Skin of body (tissue), 2 donors: Measurements from ENCODE around the gene RAB22A. TPM values are rescaled to one million over a fixed set of nuclear protein-coding genes. Genes with fewer than 3 reads are reported as not detected.
"Not testable (repeated sequence)": the region's sequence is repeated elsewhere in the genome, so short reads cannot be mapped to it uniquely, and the experiment has no call there.

Experiments
- DNase-seq: peaks from one replicate; lab custom pipeline; 2025; lab: John Stamatoyannopoulos, UW
- total RNA-seq: library from RNA; depleted of rRNA; stranded (reverse); fragments of >200 nt; gene quantifications from one replicate; pipeline ENCODE4 v1.2.3, GENCODE V29; 2014

The RAB22A gene
- total RNA-seq, 1 donor from 2014 or later: 16.7 TPM

DNA sequence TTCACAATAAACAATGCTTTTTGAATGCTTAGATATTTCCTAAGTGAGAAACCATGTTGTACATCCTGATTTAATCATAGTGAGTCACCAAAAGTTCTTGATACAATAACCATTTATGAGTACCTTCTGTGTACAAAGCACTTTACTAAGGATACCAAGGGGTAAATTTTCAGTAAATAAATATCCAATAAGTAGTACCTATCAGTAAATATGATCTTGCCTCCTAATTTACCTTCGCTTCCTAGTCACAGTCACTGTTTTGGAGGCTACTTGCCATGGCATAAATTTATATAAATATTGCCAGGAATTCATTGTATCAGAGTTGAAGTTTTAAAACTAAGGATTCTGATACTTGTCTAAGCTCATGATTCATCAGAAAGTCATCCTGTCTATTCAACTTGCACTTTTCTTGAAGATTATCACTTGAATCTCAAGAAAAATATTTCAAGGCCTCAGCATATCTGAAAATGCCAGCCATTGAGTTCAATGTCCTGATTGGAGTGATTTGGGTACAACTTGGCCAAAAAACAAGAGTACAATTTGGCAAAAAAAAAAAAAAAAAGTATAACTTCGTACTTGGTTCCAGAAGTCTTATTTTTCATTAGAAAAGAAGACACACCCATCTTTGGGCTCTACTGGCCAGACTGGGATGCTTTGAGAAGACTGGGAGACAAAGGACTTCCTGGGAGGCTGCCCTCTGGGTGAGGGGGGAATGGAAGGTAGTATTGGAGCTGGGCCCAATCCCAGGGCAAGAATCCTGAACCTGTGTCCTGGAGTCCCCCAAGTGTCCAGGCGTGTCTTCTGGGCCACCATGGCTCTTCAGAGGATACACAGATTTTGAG, 32.8 kb downstream of the RAB22A start:
- no peak for DNase-seq

DNA sequence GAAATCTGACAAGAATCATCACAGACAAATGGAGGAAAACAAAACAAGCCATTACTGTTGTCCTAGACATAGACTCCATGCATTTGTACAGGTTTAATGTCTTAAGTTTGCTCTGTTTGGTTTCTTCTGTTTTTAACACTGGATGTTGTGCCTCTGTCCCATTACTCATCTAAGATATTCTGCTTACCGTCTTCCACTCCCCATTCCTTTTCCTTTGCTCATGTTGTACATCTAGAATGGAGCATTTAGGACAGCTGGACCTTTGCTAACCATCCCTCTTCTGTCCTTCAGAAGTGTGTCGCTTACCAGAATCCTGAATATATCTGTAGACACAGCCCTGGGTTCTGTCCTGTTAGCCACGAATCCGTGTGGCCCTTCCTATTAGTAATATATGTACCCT, 35.2 kb downstream of the RAB22A start:
- DNase-seq: no peak

DNA sequence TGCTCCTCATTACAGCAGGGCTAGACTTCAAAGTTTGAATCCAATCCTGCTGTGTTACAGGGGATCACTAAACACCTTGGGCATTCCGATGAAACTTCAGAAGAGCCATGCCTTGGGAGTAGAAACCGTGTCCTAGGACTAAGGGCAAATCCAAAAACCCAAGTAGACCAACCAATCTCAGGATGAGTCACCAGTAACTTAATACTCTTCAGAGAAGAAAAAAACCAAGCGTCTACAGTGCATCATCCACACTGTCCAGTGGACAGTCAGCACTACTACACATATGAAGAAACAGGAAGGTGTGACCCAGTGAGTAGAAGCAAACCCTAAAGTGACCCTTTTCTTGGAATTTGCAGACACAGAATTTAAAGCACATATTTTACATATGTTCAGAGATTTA, 40.1 kb downstream of the RAB22A start:
- DNase-seq: no peak

DNA sequence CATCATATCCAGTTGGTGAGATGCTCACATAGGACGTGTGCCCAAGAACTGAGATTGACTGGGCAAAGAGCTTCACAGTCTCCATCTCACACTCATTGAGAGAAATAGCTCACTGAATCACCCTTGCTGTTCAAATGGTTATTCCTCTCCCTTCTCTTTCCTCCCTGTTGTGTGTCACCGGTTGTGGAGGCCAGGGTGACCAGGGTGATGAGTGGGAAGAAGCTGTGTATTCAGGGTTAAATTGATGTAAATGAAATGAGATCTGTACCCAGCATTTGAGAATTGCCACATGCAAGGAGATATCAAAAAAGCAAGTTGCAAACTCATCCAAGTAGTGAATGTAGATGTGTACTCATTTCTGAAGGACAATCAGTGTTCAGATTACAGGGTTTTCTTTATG, 43.0 kb downstream of the RAB22A start:
- DNase-seq: no peak

DNA sequence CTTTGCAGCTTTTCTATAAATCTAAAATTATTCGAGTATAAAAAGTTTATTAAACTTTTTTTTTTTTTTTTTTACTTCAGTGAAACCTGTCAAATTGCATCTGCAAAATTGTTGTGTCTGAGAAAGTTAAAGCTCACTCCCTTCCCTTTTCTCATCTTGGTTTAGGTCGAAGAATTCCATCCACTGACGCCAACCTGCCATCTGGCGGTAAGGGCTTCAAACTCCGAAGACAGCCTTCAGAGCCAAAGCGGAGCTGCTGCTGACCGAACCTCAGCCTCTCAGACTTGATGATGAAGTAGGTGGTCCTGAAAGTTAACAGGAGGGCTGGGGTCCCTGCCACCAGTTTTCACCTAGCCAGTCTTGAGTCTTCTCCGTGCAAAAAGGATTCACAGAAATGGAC, 49.9 kb downstream of the RAB22A start:
- no peak for DNase-seq

DNA sequence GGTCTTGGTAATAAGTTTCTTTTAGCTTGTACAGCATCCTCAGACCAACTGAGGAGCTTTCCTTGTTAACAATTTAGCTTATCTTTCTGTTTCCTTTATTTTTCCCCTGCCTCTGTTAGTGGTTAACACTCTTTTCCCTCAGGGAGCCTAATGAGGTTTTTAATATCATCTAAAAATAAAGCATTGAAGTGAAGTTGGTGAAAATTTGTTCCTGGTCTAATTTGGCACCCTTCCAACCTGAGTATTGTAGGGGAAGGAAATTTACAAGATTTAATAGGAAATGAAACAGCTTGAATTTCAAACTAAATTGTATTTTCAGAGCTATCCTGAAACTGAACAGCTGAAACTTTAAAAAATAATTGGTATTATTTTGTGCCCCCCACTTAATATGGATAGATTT, 51.4 kb downstream of the RAB22A start:
- no peak for DNase-seq

DNA sequence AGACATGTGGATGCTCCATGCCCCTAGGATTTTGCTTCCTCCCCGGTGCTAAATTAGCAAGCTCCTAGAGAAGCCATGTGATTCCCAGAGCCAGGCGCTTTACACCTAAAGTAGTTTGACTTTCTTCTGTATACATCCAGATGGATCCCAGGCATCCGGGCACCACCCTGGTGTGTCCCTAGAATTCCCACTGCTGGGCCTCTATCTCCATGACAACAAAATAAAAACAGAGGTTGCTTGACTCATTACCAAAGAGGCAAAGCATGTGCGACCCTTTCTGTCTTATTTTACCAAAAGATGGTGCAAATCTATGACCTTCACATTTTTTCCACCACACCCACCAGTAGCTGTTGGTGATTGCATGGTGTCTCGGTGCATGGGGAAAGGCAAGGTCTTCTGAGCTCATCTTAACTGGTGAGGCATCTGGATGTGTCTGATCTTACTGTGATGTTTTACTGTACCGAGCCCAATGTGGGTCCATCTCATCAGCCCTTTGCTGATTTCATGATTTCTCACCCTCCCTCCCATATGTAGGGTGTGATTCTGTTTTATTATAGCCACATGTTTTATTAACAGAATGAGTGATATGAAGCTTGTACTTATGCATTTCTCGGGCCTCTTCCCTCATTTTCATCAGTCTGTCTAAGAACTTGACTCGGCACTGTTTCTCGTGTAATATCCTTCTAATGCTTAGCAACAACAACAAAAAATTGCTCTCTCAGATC, 52.1 kb downstream of the RAB22A start:
- DNase-seq: peak; percentile 59

DNA sequence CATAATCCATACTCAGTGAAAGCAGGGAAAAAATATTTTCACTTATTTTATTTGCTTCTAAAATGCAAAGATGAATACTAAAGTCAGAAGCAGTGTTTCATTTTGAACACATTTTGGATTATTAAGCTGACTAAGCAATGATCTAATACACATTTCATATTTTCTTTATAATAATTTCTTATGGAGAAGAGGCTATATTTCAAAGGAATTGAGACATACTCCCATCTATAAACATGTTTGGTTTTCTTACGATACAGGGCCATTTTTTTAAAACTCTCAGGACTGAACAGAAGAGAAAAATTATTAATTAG, 52.6 kb downstream of the RAB22A start:
- DNase-seq: no peak

DNA sequence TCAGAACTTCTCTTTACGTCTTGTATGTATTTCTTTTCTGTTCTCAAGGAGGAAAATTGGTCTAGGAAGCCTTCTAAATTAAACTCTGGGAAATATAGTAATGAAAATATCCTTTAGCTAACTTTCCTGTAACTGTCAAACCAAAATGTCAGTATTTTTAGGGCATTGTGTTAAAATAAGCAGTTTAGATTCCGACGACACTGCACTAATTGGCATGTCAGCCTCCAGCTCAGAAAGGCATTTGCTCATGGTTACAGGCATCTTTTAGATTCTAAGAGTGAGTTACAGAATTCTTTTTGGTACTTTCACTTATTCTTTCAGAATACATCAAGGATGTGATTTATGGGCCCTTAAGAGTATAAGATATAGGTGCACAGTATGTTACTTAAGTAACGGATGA, 53.5 kb downstream of the RAB22A start:
- DNase-seq: no peak

DNA sequence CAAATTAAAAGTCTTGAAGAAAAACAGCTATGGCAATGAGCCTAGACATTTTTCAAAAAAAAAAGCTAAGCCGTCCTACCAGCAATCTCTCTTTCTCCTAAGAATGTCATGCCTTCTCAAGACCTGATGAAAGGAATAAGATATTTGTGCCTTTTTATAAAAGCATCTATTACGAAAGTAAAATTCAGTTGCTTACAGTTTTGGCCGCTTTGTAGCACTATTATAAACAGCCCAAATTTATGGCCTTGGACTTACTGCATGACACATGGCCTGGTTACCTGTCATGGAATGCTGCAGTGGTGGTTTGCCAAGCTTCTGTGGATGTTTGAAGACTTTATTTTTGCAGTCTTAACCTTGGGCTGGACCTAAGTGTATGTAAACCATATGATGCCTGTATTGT, 57.4 kb downstream of the RAB22A start:
- DNase-seq: no peak

DNA sequence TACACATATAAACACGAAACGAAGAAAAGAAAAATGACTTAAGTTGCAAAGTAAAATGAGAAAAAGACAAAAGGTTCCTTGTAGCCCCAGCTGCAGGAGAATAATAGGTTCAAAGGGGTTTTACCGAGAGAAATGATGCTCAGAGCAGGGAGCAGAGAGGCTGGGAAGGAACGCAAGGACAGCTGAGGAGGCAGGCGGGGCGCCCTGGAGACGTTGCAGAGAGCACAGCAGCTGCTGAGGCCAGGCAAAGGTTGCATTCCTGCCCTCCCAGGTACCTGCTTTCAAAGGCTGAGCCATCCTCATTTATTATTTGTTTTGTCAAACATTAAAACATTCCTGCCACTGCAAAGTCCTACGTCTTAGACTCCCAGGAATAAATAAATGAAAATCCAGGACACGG, 63.3 kb downstream of the RAB22A start:
- no peak for DNase-seq

DNA sequence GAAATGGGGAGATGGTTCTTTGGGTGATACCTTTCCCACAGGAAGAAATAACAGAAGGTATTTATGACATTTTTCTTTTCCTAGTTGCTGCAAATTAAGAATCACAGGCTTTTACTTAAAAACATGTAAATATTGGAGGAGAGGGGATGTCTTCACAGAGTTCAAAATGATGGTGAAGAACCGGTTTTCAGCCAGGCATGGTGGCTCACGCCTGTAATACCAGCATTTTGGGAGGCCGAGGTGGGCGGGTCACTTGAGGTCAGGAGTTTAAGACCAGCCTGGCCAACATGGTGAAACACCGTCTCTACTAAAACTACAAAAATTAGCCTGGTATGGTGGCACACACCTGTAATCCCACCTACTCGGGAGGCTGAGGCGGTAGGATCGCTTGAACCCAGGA, 63.8 kb downstream of the RAB22A start:
- not testable (repeated sequence) for DNase-seq

DNA sequence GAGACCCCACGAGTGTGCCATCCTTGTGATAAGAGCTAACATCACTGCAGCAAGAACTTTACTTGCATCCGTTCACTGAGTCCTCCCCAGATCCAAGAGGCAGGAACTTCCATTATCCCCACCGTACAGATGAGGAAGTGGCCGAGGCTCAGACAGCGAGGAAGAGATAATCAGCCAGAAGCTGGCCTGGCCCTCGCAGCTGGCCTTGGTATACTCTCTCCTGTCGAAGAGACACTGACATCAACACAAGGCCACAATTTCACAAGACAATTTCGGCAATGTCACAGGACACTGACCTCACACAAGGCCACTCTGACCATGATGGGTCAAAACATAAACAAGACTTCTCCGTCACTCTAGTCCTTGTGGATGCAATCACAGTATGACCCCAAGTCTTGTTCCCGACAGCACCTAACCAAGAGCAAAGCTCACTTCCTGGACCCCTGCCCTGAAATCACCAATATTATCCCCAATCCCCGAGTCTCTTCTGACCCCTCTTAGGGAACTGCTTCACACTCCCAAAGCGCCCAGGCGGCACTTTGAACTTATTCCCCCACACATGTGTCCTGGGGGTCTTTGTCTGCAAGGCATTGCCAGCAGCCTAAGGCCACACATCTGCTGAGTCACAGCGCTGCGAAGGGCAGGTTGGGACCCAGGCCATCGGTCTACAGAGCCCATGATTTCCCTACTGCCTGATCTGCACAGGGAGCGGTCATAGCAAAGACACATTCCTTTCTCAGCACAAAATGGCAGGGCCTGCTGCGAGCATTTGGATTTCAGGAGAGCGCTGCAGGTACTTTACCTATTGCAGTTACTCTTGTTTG, 64.7 kb downstream of the RAB22A start:
- DNase-seq: no peak

DNA sequence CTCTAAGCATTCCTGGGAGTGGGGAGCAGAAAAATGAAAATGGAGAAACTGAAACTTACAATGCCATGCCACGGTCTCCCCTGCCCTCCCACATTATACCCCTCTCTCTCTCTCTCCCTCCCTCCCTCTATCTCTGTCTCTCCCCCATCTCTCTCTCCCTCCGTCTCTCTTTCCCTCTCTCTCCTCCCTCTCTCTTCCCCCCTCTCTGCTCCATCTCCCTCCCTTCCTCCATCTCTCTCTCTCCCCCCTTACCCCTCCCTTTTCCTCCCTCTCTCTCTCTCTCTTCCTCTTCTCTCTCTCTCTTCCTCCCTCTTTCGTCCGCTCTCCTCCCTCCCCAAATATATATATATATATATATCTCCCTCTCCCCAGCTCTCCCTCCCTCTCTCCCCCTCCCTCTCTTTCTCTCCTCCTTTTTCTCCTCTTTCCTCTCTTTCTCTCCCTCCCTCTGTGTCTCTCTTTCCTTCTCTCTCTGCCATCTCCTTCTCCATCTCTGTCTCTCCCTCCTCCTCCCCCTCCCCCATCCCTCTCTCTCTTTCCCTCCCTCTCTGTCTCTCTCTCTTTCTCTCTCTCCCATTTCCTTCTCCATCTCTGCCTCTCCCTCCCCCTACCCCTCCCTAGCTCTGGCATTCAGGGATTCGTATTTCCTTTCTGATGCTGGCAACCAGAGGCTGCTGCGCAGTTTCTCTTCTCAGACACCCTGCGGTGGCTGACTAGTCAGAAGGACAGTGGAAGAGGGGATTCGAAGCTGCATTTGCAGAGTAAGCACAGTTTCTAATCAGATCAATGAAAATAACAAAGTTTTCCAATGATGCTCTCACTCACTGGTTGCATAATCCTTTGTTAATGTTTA, 65.6 kb downstream of the RAB22A start:
- peak; percentile 41 for DNase-seq

DNA sequence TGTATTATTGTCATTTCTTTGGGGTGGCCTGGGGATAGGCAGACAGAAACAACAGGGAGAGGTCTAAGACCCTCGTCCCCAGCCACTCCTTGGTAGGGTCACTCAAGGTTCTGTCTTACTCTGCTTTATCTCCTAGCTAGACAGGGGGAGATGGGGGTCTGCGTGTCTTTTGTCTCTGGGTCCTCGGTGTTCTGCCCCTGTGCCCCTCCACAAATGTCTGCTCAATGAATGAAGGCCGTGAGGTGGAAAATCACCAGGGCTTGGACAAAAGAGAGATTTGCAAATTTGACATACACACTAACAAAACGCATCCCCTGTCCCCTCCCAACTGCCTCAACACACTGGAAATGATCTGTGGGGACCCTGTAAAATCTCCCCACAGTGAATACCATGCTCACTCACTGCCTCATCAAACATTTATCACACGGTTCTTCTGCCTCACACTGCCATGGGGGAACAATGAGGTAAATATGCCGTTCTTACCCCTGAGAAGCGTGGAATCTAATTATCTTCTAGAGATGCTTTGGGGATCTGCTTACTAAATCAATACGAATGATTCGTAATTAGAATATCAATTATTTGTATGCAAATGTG, 66.3 kb downstream of the RAB22A start:
- DNase-seq: no peak

DNA sequence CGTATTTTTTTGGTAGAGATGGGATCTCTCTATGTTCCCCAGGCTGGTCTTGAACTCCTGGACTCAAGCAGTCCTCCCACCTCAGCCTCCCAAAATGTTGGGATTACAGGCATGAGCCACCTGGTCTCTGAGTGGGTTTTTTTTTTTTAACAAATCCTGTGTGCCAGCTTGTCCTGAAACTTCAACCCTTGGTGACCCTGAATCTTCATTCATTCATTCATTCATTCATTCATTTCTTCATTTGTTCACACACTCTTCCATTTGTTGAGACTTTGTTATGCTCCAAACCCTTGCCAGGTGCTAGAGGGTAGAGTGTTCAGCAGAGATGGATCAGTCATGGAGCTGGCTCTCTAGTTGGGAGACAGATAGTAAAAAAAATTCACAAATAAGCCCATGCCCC, 67.5 kb downstream of the RAB22A start:
- DNase-seq: no peak

DNA sequence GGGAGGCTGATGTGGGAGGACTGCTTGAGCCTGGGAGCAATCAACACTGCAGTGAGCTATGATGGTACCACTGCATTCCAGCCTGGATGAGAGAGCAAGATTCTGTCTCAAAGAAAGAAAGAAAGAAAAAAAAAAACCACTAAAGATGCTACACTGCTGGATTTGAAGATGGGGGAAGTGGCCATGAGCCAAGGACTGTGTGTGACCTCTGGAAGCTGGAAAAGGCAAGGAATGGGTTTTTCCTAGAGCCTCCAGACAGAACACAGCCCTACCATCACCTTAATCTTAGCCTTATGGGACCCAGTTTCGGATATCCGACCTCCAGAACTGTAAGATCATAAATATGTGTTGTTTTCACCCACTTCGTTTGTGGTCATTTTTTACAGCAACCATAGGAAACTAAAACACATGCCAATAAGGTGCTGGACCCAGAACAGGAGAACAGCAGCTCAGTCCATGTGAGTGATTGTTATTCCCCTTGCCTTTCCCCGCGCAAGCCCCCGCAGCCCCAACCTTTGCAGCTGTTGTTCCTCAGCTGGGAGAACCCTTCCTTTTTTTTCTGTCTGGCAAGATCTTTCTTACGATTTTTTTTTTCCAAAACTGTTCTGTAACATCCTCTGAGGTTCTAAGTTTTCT, 68.4 kb downstream of the RAB22A start:
- no peak for DNase-seq

DNA sequence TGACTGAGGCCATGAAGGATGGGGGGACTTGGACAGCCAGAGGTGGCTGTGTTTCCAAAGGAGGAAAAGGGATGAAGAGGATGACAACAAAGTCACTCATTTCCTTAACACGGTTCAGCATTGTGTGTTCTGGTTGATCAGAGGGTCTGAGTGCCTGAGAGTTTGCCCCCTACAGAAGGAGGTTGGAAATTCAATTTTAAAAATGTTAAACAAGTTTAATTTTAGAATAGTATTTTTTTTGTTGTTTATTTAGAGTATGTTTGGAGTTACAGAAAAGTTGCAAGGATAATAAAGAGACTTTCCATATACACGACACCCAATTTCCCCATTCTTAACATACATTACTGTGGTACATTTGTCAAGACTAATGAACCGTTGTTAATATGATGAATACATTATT, 69.2 kb downstream of the RAB22A start:
- no peak for DNase-seq

DNA sequence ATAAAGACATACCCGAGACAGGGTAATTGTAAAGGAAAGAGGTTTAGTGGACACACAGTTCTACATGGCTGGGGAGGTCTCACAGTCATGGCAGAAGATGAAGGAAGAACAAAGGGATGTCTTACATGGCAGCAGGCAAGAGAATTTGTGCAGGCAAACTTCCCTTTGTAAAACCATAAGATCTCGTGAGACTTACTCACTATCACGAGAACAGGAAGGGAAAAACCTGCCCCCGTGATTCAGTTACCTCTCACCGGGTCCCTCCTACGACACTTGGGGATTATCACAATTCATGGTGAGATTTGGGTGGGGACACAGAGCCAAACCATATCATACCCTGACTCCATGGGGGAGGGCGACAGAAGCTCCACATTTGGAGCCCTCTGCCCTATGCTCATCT, 72.1 kb downstream of the RAB22A start:
- DNase-seq: no peak

DNA sequence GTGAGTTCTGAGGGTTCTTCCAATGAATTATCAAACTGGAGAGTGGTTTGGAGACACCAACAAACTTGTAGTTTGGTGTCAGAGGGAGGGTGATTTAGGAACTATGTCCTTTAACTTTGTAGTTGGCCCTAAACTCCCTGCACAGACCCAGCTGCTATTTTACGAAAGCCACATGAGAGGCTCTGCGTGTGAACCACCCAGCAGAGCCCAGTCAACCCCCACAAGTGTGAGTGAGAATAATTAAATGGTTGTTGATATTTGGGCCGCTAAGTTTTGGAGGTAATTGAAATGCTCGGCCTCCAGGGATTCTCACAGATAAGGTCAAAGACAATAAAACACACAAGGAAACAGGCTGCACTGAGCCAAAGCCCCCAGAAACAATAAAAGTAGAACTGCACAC, 72.6 kb downstream of the RAB22A start:
- no peak for DNase-seq

DNA sequence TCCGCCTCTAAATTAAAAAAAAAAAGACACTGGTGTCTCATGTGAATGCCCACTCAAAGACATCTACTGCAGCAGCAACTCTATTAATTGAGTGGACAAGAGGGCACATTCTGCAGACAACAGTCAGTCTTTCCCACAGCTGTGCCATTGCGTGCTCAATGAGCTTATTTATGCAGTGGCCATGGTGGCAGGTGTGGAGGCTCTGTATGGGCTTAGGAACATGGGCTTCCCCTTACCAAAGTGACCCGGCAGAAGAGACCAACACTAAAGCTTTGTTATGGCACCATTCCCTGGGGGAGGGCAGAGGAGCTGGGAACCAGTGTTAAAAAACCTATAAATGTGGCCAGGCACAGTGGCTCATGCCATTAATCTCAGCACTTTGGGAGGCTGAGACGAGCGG, 75.3 kb downstream of the RAB22A start:
- DNase-seq: no peak
